NCI-H1092 (cell line): Measurements from ENCODE around the gene MRPL24.
A peak's percentile ranks its signal among the peaks of the same experiment; 100 is the strongest.

Experiments used
- DNase-seq: peaks from one replicate; lab custom pipeline; 2025; lab: John Stamatoyannopoulos, UW

MRPL24 gene

DNA sequence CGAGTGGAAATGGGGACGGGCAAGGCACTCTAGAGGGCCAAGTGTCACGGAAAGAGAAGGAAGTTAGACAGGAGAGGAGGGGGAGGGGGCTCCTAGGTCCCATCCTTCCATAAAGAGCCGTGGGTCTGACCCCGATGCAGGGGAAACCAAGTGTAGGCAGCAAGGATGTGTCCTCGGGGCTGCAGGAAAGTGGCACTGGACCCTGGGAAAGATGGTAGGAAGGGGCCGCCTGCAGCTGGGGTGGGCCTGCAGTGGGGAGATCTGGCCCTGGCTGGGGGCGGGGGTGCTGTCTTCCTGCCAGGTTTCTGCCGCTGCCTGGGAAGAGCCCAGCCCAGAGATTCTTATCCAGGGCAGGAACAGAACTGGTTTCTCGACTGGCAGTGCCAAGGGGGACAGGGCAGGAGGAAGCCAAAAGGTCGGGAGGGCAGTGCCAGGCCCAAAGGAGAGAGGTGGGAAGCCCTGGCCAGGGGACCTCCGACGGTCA is 48.4 kb downstream of the MRPL24 start:
- no peak for DNase-seq

DNA sequence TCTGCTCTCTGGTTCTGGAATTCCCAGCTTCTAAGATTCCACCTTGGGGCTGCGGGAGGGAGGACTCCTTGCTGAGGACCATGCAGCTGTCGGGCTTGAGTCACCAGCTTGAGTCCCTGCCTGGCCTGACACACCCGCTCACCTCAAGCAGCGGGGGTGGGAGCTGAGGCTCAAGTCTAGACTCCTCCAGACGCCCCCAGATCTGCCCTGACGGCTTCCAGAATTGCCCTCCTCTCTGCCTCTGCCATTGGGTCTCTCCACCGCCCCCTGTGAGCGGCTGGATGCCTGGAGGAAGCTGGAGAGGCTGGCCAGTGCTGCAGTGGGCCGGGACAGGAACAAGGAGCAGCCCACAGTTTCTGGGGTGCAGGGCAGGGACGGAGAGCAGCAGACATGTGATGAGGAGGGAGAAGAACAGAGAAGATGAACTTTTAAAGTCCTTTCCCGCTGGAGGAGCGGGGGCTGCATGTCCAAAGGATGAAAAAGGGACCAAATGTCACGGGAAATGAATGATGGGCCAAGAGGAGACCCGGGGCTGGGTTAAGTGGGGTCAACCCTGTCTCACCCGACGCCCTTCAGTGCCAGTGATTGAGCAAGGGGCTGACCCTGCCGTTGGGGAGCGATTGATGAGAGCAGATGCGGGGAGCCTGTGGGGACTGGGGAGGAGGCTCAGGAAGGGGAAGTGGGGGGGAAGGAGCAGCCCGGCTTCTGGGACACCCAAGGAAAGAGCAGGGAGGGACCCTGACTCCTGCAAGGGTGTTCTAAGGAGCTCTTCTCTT is 49.0 kb downstream of the MRPL24 start:
- no peak for DNase-seq

DNA sequence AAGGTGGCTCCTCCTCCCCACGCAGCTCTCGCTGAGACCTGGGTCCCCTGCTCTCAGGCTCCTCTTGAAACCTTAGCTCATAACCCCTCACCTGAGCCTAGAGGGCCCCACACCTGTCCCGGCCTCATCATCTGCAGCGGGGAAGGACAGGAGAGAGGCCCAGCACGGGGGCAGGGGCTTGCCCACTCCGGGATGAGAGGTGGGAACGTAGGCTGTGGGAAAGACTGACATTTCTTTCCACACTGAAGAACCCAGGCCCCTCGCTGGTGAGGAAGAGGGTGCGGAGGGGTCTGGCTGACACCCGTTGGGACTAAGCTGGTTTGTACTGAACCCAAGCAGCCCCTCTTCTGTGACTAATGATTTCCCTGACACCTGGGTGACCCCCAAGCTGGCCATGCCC is 49.7 kb downstream of the MRPL24 start:
- DNase-seq, result no peak

DNA sequence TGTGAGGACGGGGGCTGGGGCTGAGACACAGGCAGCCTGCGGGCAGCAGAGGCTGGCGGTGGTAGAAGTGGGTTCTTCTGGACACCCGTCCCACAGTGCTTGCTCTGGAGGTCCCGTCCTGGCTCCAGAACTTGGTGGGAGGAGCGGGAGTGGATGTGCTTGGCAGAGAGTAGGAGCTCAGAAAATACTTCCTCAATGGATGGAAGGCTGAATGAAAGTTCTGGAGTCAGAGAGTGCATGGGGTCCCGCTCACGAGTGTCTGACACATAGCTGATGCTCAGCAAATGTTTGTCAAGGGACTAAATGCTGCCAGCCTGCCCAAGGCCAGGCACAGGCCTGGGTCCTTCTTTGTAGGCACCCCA is 50.2 kb downstream of the MRPL24 start:
- no peak for DNase-seq

DNA sequence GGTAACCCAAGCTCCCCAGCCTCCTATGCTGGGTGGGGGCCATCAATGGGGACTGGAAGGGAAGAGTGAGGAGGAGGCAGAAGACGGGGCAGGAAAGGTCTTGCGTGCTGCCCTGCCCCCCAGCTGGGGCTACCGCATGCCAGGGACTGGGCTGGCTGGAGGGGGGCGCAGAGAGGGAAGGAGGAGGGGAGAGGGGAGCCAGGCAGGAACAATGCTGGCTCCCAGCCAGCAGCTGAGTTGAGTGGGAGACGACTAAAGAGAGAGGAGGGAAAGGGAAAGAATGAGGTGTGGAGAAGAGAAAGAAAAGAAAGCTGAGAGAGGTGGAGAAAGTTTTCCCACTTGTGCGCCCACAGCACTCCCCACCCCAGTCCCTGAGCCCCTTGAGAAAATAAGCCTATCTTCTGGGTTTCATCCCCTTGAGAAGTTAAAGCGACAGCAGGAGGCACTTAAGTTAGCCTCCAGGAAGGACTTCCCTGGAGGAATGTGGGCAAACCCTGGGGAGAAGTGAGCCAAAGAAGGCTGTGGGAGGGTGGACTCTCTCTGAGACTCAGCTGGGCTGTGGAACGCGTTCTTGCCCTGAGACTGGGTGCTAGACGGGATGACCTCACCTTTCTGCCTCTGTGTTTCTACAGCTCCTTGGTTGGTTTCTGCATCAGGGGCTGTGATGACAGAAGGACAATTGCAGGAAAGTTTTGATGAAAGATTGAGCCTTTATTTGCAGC is 50.8 kb downstream of the MRPL24 start:
- DNase-seq, result no peak

DNA sequence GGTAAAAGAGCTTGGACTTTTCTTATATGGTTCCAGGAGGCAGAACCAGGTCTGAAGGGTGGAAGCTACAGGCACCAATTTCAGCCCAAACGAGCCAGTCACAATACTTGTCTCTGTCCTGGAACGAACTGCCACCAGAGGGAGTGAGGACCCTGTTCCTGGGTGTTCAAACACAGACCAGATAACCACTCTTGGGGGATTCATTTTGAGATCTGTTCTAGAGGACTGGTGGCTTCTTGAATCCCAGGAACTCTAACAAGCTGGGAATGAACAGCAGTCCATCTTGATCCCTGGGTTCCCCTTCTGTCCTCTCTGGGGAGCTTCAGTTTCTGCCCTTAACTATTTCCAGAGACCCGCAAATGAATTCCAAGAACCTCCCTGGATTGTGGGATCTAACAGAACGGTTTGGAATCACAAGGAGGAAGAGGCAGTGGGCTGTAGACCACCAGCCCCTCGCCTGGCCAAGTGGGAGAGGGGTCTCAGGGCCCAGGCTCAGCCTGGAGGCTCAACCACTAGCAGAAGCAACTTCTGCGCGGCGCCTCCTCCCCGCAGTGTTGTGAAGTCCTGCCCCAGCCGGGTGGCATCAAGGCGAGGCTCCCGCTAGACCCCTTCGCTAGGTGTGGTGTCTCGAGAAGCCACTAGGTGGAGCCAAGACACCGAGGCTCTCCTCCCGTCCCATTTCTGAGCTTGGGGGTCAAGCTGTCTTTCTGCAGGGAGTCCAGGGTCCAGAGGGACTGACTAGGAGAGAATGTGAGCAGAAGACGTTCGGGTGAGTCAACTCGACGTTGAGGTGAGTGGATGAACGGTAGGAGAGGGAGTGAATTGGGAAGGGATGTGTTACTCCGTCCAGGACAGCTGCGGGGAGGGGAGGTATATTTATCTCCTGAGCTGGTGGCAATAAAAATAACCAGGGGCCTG is 51.6 kb downstream of the MRPL24 start:
- DNase-seq, result peak; percentile 79
